H1 (cell line): ENCODE measurements around the gene SIPA1L3. TPM values are rescaled to one million over a fixed set of nuclear protein-coding genes. Genes with fewer than 3 reads are reported as not detected.

Source experiments
- CTCF ChIA-PET: fragments of 300-600 bp; sonication (Branson Sonifier 250); formaldehyde crosslinking; loops from one replicate; lab custom pipeline; 2021; ENCODE audit not compliant: partially characterized antibody; lab: Charles Lee
- POLR2A ChIA-PET: fragments of 300-600 bp; sonication (Branson Sonifier 250); formaldehyde crosslinking; loops from one replicate; lab custom pipeline; 2021; ENCODE audit warnings: inconsistent platforms; ENCODE audit not compliant: partially characterized antibody; lab: Charles Lee
- DNase-seq, 2 experiments: peaks; one replicate each; pipeline versions ENCODE4 v3.0.0 to v3.0.0-alpha.2; 2010 to 2022; ENCODE audit warnings: low spot score in 2 of 2, low read depth in 1 of 2, mixed read lengths in 1 of 2
- FAIRE-seq: peaks from 2 replicates; lab custom pipeline; 2011; peaks lifted over from hg19 to GRCh38; lab: Jason Lieb, UNC
- H2AFZ ChIP-seq: 2 replicates; pipeline ENCODE4 v1.8.1; 2012; ENCODE audit warnings: low read length, inconsistent platforms
- H2AK5ac ChIP-seq: 2 replicates; pipeline ENCODE4 v1.6.1; 2013; ENCODE audit warnings: low read depth, low read length
- H2BK120ac ChIP-seq: replicated peaks from 2 replicates; pipeline ENCODE3; 2013; ENCODE audit warnings: low read depth, low read length, inconsistent platforms
- H2BK12ac ChIP-seq: 2 replicates; pipeline ENCODE4 v1.6.1; 2013; ENCODE audit warnings: low read depth, low read length
- H2BK15ac ChIP-seq: 2 replicates; pipeline ENCODE4 v1.6.1; 2013; ENCODE audit warnings: low read length
- H2BK20ac ChIP-seq: 2 replicates; pipeline ENCODE4 v1.6.1; 2013; ENCODE audit warnings: low read length
- H2BK5ac ChIP-seq: 2 replicates; pipeline ENCODE4 v1.6.1; 2013; ENCODE audit warnings: low read depth, low read length
- H3K14ac ChIP-seq: 2 replicates; pipeline ENCODE4 v1.6.1; 2013; ENCODE audit warnings: inconsistent platforms; ENCODE audit not compliant: insufficient read length
- H3K18ac ChIP-seq: 2 replicates; pipeline ENCODE4 v1.6.1; 2013; ENCODE audit warnings: low read length; ENCODE audit errors: extremely low read depth
- H3K23ac ChIP-seq: 2 replicates; pipeline ENCODE4 v1.6.1; 2013; ENCODE audit warnings: inconsistent platforms; ENCODE audit not compliant: insufficient read length
- H3K23me2 ChIP-seq: 2 replicates; pipeline ENCODE4 v1.6.1; 2013; ENCODE audit warnings: low read depth, low read length
- H3K27ac ChIP-seq: 2 replicates; pipeline ENCODE4 v1.6.1; 2011; ENCODE audit warnings: low read depth, low read length, inconsistent platforms
- H3K27me3 ChIP-seq, 4 experiments: replicated peaks in 1 of 4; 1 replicate in 1 of 4; 2 replicates in 3 of 4; pipeline versions ENCODE4 v1.6.1 to v1.8.1; 2011 to 2013; ENCODE audit warnings: low read length in 3 of 4, mild to moderate bottlenecking in 3 of 4, inconsistent platforms in 2 of 4, mixed read lengths in 2 of 4, moderate library complexity in 1 of 4; ENCODE audit not compliant: control insufficient read depth in 3 of 4, insufficient read depth in 3 of 4; ENCODE audit errors: extremely low read depth in 1 of 4
- H3K36me3 ChIP-seq, 4 experiments: 2 replicates each; pipeline versions ENCODE4 v1.6.1 to v1.8.1; 2011 to 2013; ENCODE audit warnings: mild to moderate bottlenecking in 4 of 4, low read length in 3 of 4, moderate library complexity in 2 of 4, control low read depth in 1 of 4, inconsistent platforms in 1 of 4; ENCODE audit not compliant: insufficient read depth in 4 of 4, control insufficient read depth in 2 of 4
- H3K4ac ChIP-seq: replicated peaks from 2 replicates; pipeline ENCODE3; 2013; ENCODE audit warnings: low read length, low read depth, mixed read lengths, inconsistent platforms; ENCODE audit not compliant: insufficient read length
- H3K4me1 ChIP-seq, 4 experiments: replicated peaks in 1 of 4; 1 replicate in 1 of 4; 2 replicates in 3 of 4; pipeline versions ENCODE4 v1.6.1 to v1.8.1; 2011 to 2013; ENCODE audit warnings: low read length in 3 of 4, inconsistent platforms in 2 of 4, mixed read lengths in 1 of 4; ENCODE audit not compliant: insufficient read depth in 4 of 4, control insufficient read depth in 3 of 4
- H3K4me2 ChIP-seq, 2 experiments: 2 replicates each; pipeline versions ENCODE4 v1.6.1 to v1.8.1; 2011 to 2013; ENCODE audit warnings: low read depth in 2 of 2, low read length in 2 of 2, control low read depth in 1 of 2, inconsistent platforms in 1 of 2, mild to moderate bottlenecking in 1 of 2; ENCODE audit not compliant: insufficient read depth in 1 of 2
- H3K4me3 ChIP-seq, 4 experiments: fragments of 200-600, 300-600 bp in 1 of 4; sonication (generic), shearing (Covaris generic), sonication (Bioruptor Twin) in 1 of 4; 2 replicates each; pipeline versions ENCODE4 v1.5.1 to v1.8.1; 2011 to 2016; ENCODE audit warnings: low read length in 4 of 4, low read depth in 3 of 4, control low read depth in 2 of 4, inconsistent platforms in 2 of 4, mild to moderate bottlenecking in 2 of 4, mixed read lengths in 1 of 4, moderate library complexity in 1 of 4; ENCODE audit not compliant: insufficient read depth in 2 of 4; ENCODE audit errors: extremely low read depth in 1 of 4
- H3K56ac ChIP-seq: replicated peaks from 2 replicates; pipeline ENCODE3; 2013; ENCODE audit warnings: low read depth, mild to moderate bottlenecking, mixed read lengths, low read length, inconsistent platforms; ENCODE audit not compliant: insufficient read length
- H3K79me1 ChIP-seq: 2 replicates; pipeline ENCODE4 v1.6.1; 2013; ENCODE audit warnings: low read depth, low read length, control low read depth
- H3K79me2 ChIP-seq, 2 experiments: 2 replicates each; pipeline versions ENCODE4 v1.6.1 to v1.8.1; 2012 to 2013; ENCODE audit warnings: low read length in 2 of 2, mild to moderate bottlenecking in 2 of 2, inconsistent platforms in 1 of 2; ENCODE audit not compliant: insufficient read depth in 2 of 2, control insufficient read depth in 1 of 2
- H3K9ac ChIP-seq, 4 experiments: replicated peaks in 1 of 4; 1 replicate in 1 of 4; 2 replicates in 3 of 4; pipeline versions ENCODE4 v1.6.1 to v1.8.1; 2011 to 2013; ENCODE audit warnings: low read depth in 3 of 4, low read length in 3 of 4, control low read depth in 2 of 4, mild to moderate bottlenecking in 2 of 4, moderate library complexity in 2 of 4, inconsistent platforms in 1 of 4; ENCODE audit errors: extremely low read depth in 1 of 4
- H3K9me3 ChIP-seq, 2 experiments: 2 replicates each; pipeline versions ENCODE4 v1.6.1 to v1.8.1; 2012 to 2013; ENCODE audit warnings: mild to moderate bottlenecking in 2 of 2, moderate library complexity in 2 of 2, control low read depth in 1 of 2, inconsistent platforms in 1 of 2, low read depth in 1 of 2, low read length in 1 of 2, mixed read lengths in 1 of 2; ENCODE audit not compliant: insufficient read depth in 2 of 2
- H4K20me1 ChIP-seq, 2 experiments: replicated peaks in 1 of 2; 2 replicates each; pipeline versions ENCODE3 to v1.8.1; 2011 to 2013; ENCODE audit warnings: inconsistent platforms in 2 of 2, low read length in 2 of 2, mild to moderate bottlenecking in 1 of 2; ENCODE audit not compliant: insufficient read depth in 2 of 2, control insufficient read depth in 1 of 2
- H4K5ac ChIP-seq: 2 replicates; pipeline ENCODE4 v1.6.1; 2013; ENCODE audit warnings: low read length, low read depth, mixed read lengths, inconsistent platforms; ENCODE audit not compliant: insufficient read length
- H4K8ac ChIP-seq: 2 replicates; pipeline ENCODE4 v1.8.0; 2013; ENCODE audit warnings: mild to moderate bottlenecking, moderate library complexity, low read length, inconsistent platforms; ENCODE audit not compliant: insufficient read depth; ENCODE audit errors: extremely low read depth
- H4K91ac ChIP-seq: replicated peaks from 2 replicates; pipeline ENCODE3; 2013; ENCODE audit warnings: low read length, mixed read lengths, inconsistent platforms; ENCODE audit not compliant: insufficient read length
- BRCA1 ChIP-seq: IDR thresholded peaks from 2 replicates; pipeline ENCODE4 v1.6.1; 2012; ENCODE audit warnings: low read depth, low read length, improper control_type of control experiment
- CBX8 ChIP-seq: fragments of 300-800, 300-1000 bp; sonication (generic); IDR thresholded peaks from 2 replicates; pipeline ENCODE4 v1.7.1; 2016; ENCODE audit warnings: low read depth, low read length, borderline replicate concordance
- CEBPB ChIP-seq: IDR thresholded peaks from 2 replicates; pipeline ENCODE4 v1.6.1; 2012; ENCODE audit warnings: low read depth, low read length
- CHD1 ChIP-seq: IDR thresholded peaks from 2 replicates; pipeline ENCODE4 v1.6.1; 2012; ENCODE audit warnings: low read depth, low read length, improper control_type of control experiment
- FOSL1 ChIP-seq: IDR thresholded peaks from 2 replicates; pipeline ENCODE4 v1.6.1; 2011; ENCODE audit warnings: mild to moderate bottlenecking, low read depth, low read length, moderate library complexity; ENCODE audit not compliant: insufficient read depth
- GTF2F1 ChIP-seq: IDR thresholded peaks from 2 replicates; pipeline ENCODE4 v1.6.1; 2012; ENCODE audit warnings: low read depth, low read length, improper control_type of control experiment, borderline replicate concordance
- KDM1A ChIP-seq: fragments of 200-600, 300-600 bp; sonication (generic); IDR thresholded peaks from 2 replicates; pipeline ENCODE4 v1.7.1; 2016; ENCODE audit warnings: mild to moderate bottlenecking, low read length, borderline replicate concordance
- RBBP5 ChIP-seq: IDR thresholded peaks from 2 replicates; pipeline ENCODE4 v1.7.1; 2012; ENCODE audit warnings: low read depth, mild to moderate bottlenecking, inconsistent platforms, low read length, moderate library complexity, borderline replicate concordance
- RXRA ChIP-seq: IDR thresholded peaks from 2 replicates; pipeline ENCODE4 v1.6.1; 2011; ENCODE audit warnings: low read depth, mild to moderate bottlenecking, low read length, moderate library complexity; ENCODE audit not compliant: insufficient read depth
- TAF7 ChIP-seq: optimal IDR thresholded peaks from 2 replicates; pipeline ENCODE3; 2011; ENCODE audit warnings: low read depth, mild to moderate bottlenecking, inconsistent platforms, low read length, moderate library complexity, borderline replicate concordance
- WGBS, 2 experiments: shearing (Covaris generic) in 1 of 2; methylation state at CpG; one replicate each; pipeline versions ENCODE4 v1.1.6 to v1.1.7; 2013 to 2015; ENCODE audit warnings: low lambda C conversion rate in 2 of 2, mixed read lengths in 2 of 2, inconsistent platforms in 1 of 2, low coverage in 1 of 2, missing lambda C conversion rate in 1 of 2; ENCODE audit not compliant: insufficient replicate concordance in 2 of 2, insufficient coverage in 1 of 2, insufficient read length in 1 of 2; ENCODE audit errors: extremely low coverage in 1 of 2, missing lambda C conversion rate in 1 of 2; 5-methylcytosine and 5-hydroxymethylcytosine counted together
- polyA plus RNA-seq, 7 experiments: library from polyadenylated mRNA; depleted of rRNA in 3 of 7; stranded (reverse) in 5 of 7; unstranded in 2 of 7; fragments of >200 nt in 5 of 7; fragments of 200-250 nt in 2 of 7; gene quantifications; 1 replicate in 5 of 7; 2 replicates in 1 of 7; 4 replicates in 1 of 7; pipeline versions ENCODE4 v1.2.1 to v1.2.3, GENCODE V29; 2011 to 2013; ENCODE audit warnings: missing spikeins in 2 of 7, mixed read lengths in 2 of 7
- total RNA-seq: library from RNA; stranded (reverse); fragmentation: NEBNext Ultra II Directional; extraction: Animal tissue kit (Norgen Biotek cat#: 25700); gene quantifications from 2 replicates; pipeline ENCODE4 v1.2.1, GENCODE V29; 2021

The SIPA1L3 gene
- total and polyA plus RNA-seq, 2 of the 8 experiments (the other 6 are each of a cell fraction or from before 2014, with no cell fraction given): 15.0 to 54.9 TPM

- Histone ChIP-seq H2BK20ac (no peak overlapping the region), H2AFZ (no peak overlapping the region), H3K9ac (no peak overlapping the region), H3K27me3 (no peaks in the 10 kb centered on the region), H3K4me1 (peaks cover 0 to 6% (median 1%) of the 10 kb centered on the region in 4 experiments; a peak in 1 of 7 replicates), H4K91ac (no peak overlapping the region), H3K56ac (no peak overlapping the region), H3K79me1 (peaks cover 11% of the 10 kb centered on the region), H2BK120ac (no peak overlapping the region), H4K8ac (no peak overlapping the region), H3K4ac (no peak overlapping the region), H4K20me1 (peaks cover 2% of the 10 kb centered on the region in 2 experiments), H2BK15ac (no peak overlapping the region), H2BK5ac (0 out of 2 replicates have a peak overlapping the region, but pooled peaks have one; percentile 26), H3K9me3 (no peaks in the 10 kb centered on the region; a peak in 1 of 4 replicates), H3K4me2 (no peak overlapping the region), H3K79me2 (peaks cover 0 to 43% of the 10 kb centered on the region in 2 experiments; a peak in 2 of 4 replicates), H3K36me3 (no peaks in the 10 kb centered on the region; a peak in 2 of 8 replicates), H4K5ac (no peak overlapping the region), H3K18ac (no peak overlapping the region; the same call in 1 of the 2 replicates), H3K23me2 (no peaks in the 10 kb centered on the region), H3K4me3 (no peak overlapping the region), H2AK5ac (no peak overlapping the region), H3K27ac (no peak overlapping the region), H3K14ac (no peak overlapping the region), H3K23ac (no peak overlapping the region), H2BK12ac (no peak overlapping the region; the same call in 1 of the 2 replicates)
- WGBS, 2 experiments: 94% methylated on average over 5 of the region's 5 CpGs; no CpG with 5 or more reads in 1 of the 2 experiments
- CTCF ChIA-PET: interaction anchor here (0.9 to 3.2 kb wide), 4 partner anchors 10 to 97 kb away, joined by 3 to 15 read pairs (median 4); no protein-coding TSS in a partner anchor
- DNase-seq: no peak
- POLR2A ChIA-PET: interaction anchor here (0.6 to 2.4 kb wide), 3 partner anchors 15 to 71 kb away, joined by 3 to 5 read pairs (median 3); partner anchors contain the start of gene WDR87
- no peak for FAIRE-seq
- no peak for TF ChIP-seq KDM1A
- no peak for TF ChIP-seq RBBP5
- TF ChIP-seq FOSL1: no peak
- TF ChIP-seq CHD1: no peak
- TF ChIP-seq CBX8: no peak
- no peak for TF ChIP-seq CEBPB
- TF ChIP-seq BRCA1: no peak
- no peak for TF ChIP-seq GTF2F1
- TF ChIP-seq TAF7: no peak
- no peak for TF ChIP-seq RXRA
These were observed 70.4 kb downstream of the SIPA1L3 start for GRCh38 chr19:37977391-37977790.
